HFFc6 (cell line): ENCODE measurements around the gene ZNF592. TPM values are rescaled to one million over a fixed set of nuclear protein-coding genes. Genes with fewer than 3 reads are reported as not detected.

Experiments used
- DNase-seq: peaks from one replicate; pipeline ENCODE4 v3.0.0-alpha.2; 2018
- H3K27ac Mint-ChIP-seq: 2 replicates; pipeline ENCODE4 v1.8.0; 2020; ENCODE audit warnings: mild to moderate bottlenecking, mixed read lengths
- H3K27me3 Mint-ChIP-seq: 2 replicates; pipeline ENCODE4 v1.8.0; 2021; ENCODE audit warnings: mild to moderate bottlenecking, moderate library complexity, mixed read lengths; ENCODE audit not compliant: insufficient read depth
- H3K36me3 Mint-ChIP-seq: 2 replicates; pipeline ENCODE4 v1.8.0; 2021; ENCODE audit warnings: low read depth, mixed read lengths
- H3K4me1 Mint-ChIP-seq: 2 replicates; pipeline ENCODE4 v1.8.0; 2020; ENCODE audit warnings: low read depth, mixed read lengths
- H3K4me3 Mint-ChIP-seq: 2 replicates; pipeline ENCODE4 v1.8.0; 2020; ENCODE audit warnings: mild to moderate bottlenecking, moderate library complexity, mixed read lengths
- H3K9me3 Mint-ChIP-seq: 2 replicates; pipeline ENCODE4 v1.8.0; 2020; ENCODE audit warnings: mild to moderate bottlenecking, mixed read lengths
- CTCF ChIP-seq: fragments of 200-600 bp; sonication (generic); IDR thresholded peaks from 2 replicates; pipeline ENCODE4 v1.5.0; 2021; ENCODE audit warnings: antibody characterized with exemption, mild to moderate bottlenecking
- total RNA-seq, 6 experiments: library from RNA; stranded (reverse); fragmentation: NEBNext Ultra II Directional; extraction: Animal tissue kit (Norgen Biotek cat#: 25700); gene quantifications; 2 replicates in 1 of 6; 3 replicates in 5 of 6; pipeline ENCODE4 v1.2.3, GENCODE V29; 2021

The ZNF592 gene
- total RNA-seq, 6 experiments from 2014 or later: 15.4 to 19.0 (median 17.6) TPM

GRCh38 chr15:84737005-84737404 lies 11.4 kb upstream of the ZNF592 start:
- no peak overlapping the region for H3K4me3 Mint-ChIP-seq
- H3K27ac Mint-ChIP-seq: no peak overlapping the region
- H3K4me1 Mint-ChIP-seq: peaks cover 31% of the 10 kb centered on the region

GRCh38 chr15:84740691-84741090 lies 7.7 kb upstream of the ZNF592 start:
- no peak overlapping the region for H3K4me3 Mint-ChIP-seq
- no peak overlapping the region for H3K27ac Mint-ChIP-seq
- DNase-seq: no peak
- peaks cover 11% of the 10 kb centered on the region for H3K4me1 Mint-ChIP-seq
- no peaks in the 10 kb centered on the region; the same call in 1 of the 2 replicates for H3K36me3 Mint-ChIP-seq
- no peaks in the 10 kb centered on the region; the same call in 1 of the 2 replicates for H3K27me3 Mint-ChIP-seq
- H3K9me3 Mint-ChIP-seq: no peaks in the 10 kb centered on the region
- TF ChIP-seq CTCF: no peak

More at GRCh38 chr15:84737005-84737404, 11.4 kb upstream of the ZNF592 start:
- no peak for DNase-seq
- no peaks in the 10 kb centered on the region for H3K9me3 Mint-ChIP-seq
- no peaks in the 10 kb centered on the region; the same call in 1 of the 2 replicates for H3K36me3 Mint-ChIP-seq
- TF ChIP-seq CTCF: no peak
- no peaks in the 10 kb centered on the region; the same call in 1 of the 2 replicates for H3K27me3 Mint-ChIP-seq

- Mint-ChIP-seq H3K9me3 (no peaks in the 10 kb centered on the region), H3K4me3 (no peak overlapping the region), H3K27ac (no peak overlapping the region), H3K27me3 (no peaks in the 10 kb centered on the region; the same call in 1 of the 2 replicates), H3K4me1 (peaks cover 10% of the 10 kb centered on the region; the same call in 1 of the 2 replicates), H3K36me3 (no peaks in the 10 kb centered on the region; the same call in 1 of the 2 replicates)
- TF ChIP-seq CTCF: no peak
- DNase-seq: no peak
These were observed 7.3 kb upstream of the ZNF592 start for GRCh38 chr15:84741121-84741520.

GRCh38 chr15:84747416-84748273 lies 747 bp upstream of the ZNF592 start:
- DNase-seq: peak; percentile 70
- H3K4me3 Mint-ChIP-seq: peak overlapping the region; percentile 95
- no peaks in the 10 kb centered on the region; the same call in 1 of the 2 replicates for H3K27me3 Mint-ChIP-seq
- H3K36me3 Mint-ChIP-seq: peaks cover 8% of the 10 kb centered on the region; the same call in 1 of the 2 replicates
- no peak; the same call in 1 of the 2 replicates for TF ChIP-seq CTCF
- H3K27ac Mint-ChIP-seq: peak overlapping the region; percentile 96
- peaks cover 45% of the 10 kb centered on the region for H3K4me1 Mint-ChIP-seq
- no peaks in the 10 kb centered on the region for H3K9me3 Mint-ChIP-seq

GRCh38 chr15:84749111-84749991 lies 959 bp downstream of the ZNF592 start:
- H3K4me3 Mint-ChIP-seq: peak overlapping the region; percentile 98
- DNase-seq: no peak
- no peak; the same call in 1 of the 2 replicates for TF ChIP-seq CTCF
- H3K9me3 Mint-ChIP-seq: no peaks in the 10 kb centered on the region
- peak overlapping the region; percentile 87 for H3K27ac Mint-ChIP-seq
- no peaks in the 10 kb centered on the region for H3K27me3 Mint-ChIP-seq
- H3K36me3 Mint-ChIP-seq: peaks cover 13% of the 10 kb centered on the region; the same call in 1 of the 2 replicates
- peaks cover 57% of the 10 kb centered on the region for H3K4me1 Mint-ChIP-seq
